Measurements from ENCODE around the gene CELF6.

DNA sequence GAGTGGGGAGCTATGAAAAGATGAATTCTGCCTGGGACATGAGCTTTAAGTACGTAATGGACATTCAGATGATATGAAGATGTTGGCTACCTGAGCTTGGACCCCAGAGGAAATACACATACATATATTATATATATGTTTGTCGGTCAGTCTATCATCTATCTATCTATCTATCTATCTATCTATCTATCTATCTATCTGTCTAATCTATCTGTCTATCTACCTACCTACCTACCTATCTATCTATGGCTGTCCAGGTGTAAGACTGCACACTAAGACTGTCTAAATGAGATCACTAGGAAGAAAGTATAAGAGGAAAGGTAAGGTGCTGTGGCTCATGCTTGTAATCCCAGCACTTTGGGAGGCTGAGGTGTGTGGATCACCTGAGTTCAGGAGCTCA, 18.2 kb upstream of the CELF6 start:
- TF ChIP-seq CTCF (IDR thresholded peaks at IDR 0.05; ENCODE audit: low read length) (no peak), EZH2phosphoT487 (IDR thresholded peaks at IDR 0.05; ENCODE audit: low read length) (no peak), EZH2 (optimal IDR thresholded peaks at IDR 0.05; ENCODE audit: low read depth, low read length) (no peak)

Data from MM.1S (cell line).